Measurements from ENCODE around the gene IQCM. TPM values are rescaled to one million over a fixed set of nuclear protein-coding genes. Genes with fewer than 3 reads are reported as not detected.

The IQCM gene
- polyA plus RNA-seq (ENCODE audit: insufficient read length in 4 of 4), result not detected

- no peak for DNase-seq (ENCODE audit: low read depth in 4 of 4, low spot score in 3 of 4)
Observed at GRCh38 chr4:149815743-149816142, at the start of gene IQCM. Gene IQCM (minus strand): TSS chr4:149815843. CDS start chr4:149742691, 73,152 bp downstream.

- DNase-seq (ENCODE audit: low read depth in 4 of 4, low spot score in 3 of 4), result no peak
Observed at GRCh38 chr4:149857446-149857845, 41.8 kb upstream of the IQCM start.

- DNase-seq (ENCODE audit: low read depth in 4 of 4, low spot score in 3 of 4), result no peak
Observed at GRCh38 chr4:149845743-149846142, 30.1 kb upstream of the IQCM start.

- no peak for DNase-seq (ENCODE audit: low read depth in 4 of 4, low spot score in 3 of 4)
Observed at GRCh38 chr4:149841686-149842085, 26.0 kb upstream of the IQCM start.

- no peak for DNase-seq (ENCODE audit: low read depth in 4 of 4, low spot score in 3 of 4)
Observed at GRCh38 chr4:149838036-149838435, 22.4 kb upstream of the IQCM start.

GRCh38 chr4:149836546-149836945 is 20.9 kb upstream of the IQCM start:
- DNase-seq (ENCODE audit: low read depth in 4 of 4, low spot score in 3 of 4), result no peak

GRCh38 chr4:149835280-149835679 is 19.6 kb upstream of the IQCM start:
- no peak for DNase-seq (ENCODE audit: low read depth in 4 of 4, low spot score in 3 of 4)

- no peak for DNase-seq (ENCODE audit: low read depth in 4 of 4, low spot score in 3 of 4)
Observed at GRCh38 chr4:149831656-149832208, 16.1 kb upstream of the IQCM start.

GRCh38 chr4:149830823-149831222 is 15.2 kb upstream of the IQCM start:
- no peak for DNase-seq (ENCODE audit: low read depth in 4 of 4, low spot score in 3 of 4)

GRCh38 chr4:149825336-149825735 is 9.7 kb upstream of the IQCM start:
- no peak for DNase-seq (ENCODE audit: low read depth in 4 of 4, low spot score in 3 of 4)

GRCh38 chr4:149823769-149824221 is 8.2 kb upstream of the IQCM start:
- no peak for DNase-seq (ENCODE audit: low read depth in 4 of 4, low spot score in 3 of 4)

GRCh38 chr4:149801416-149801815 is 14.2 kb downstream of the IQCM start:
- no peak for DNase-seq (ENCODE audit: low read depth in 4 of 4, low spot score in 3 of 4)

GRCh38 chr4:149799546-149799945 is 16.1 kb downstream of the IQCM start:
- no peak for DNase-seq (ENCODE audit: low read depth in 4 of 4, low spot score in 3 of 4)

- no peak for DNase-seq (ENCODE audit: low read depth in 4 of 4, low spot score in 3 of 4)
Observed at GRCh38 chr4:149796381-149796780, 19.3 kb downstream of the IQCM start.

GRCh38 chr4:149795256-149795655 is 20.4 kb downstream of the IQCM start:
- no peak for DNase-seq (ENCODE audit: low read depth in 4 of 4, low spot score in 3 of 4)

GRCh38 chr4:149794352-149794751 is 21.3 kb downstream of the IQCM start:
- DNase-seq (ENCODE audit: low read depth in 4 of 4, low spot score in 3 of 4), result no peak

- DNase-seq (ENCODE audit: low read depth in 4 of 4, low spot score in 3 of 4), result no peak
Observed at GRCh38 chr4:149793459-149793858, 22.2 kb downstream of the IQCM start.

GRCh38 chr4:149791851-149792250 is 23.8 kb downstream of the IQCM start:
- no peak for DNase-seq (ENCODE audit: low read depth in 4 of 4, low spot score in 3 of 4)

- DNase-seq (ENCODE audit: low read depth in 4 of 4, low spot score in 3 of 4), result no peak
Observed at GRCh38 chr4:149790172-149790907, 25.3 kb downstream of the IQCM start.

- no peak for DNase-seq (ENCODE audit: low read depth in 4 of 4, low spot score in 3 of 4)
Observed at GRCh38 chr4:149788300-149788699, 27.3 kb downstream of the IQCM start.

- no peak for DNase-seq (ENCODE audit: low read depth in 4 of 4, low spot score in 3 of 4)
Observed at GRCh38 chr4:149785696-149786431, 29.8 kb downstream of the IQCM start.

- no peak for DNase-seq (ENCODE audit: low read depth in 4 of 4, low spot score in 3 of 4)
Observed at GRCh38 chr4:149784018-149784417, 31.6 kb downstream of the IQCM start.

Measured in right renal pelvis (tissue), 4 donors.